ENCODE measurements around the gene PCP4L1.
"Not testable (repeated sequence)": the region's sequence is repeated elsewhere in the genome, so short reads cannot be mapped to it uniquely, and the experiment has no call there.

PCP4L1 gene

DNA sequence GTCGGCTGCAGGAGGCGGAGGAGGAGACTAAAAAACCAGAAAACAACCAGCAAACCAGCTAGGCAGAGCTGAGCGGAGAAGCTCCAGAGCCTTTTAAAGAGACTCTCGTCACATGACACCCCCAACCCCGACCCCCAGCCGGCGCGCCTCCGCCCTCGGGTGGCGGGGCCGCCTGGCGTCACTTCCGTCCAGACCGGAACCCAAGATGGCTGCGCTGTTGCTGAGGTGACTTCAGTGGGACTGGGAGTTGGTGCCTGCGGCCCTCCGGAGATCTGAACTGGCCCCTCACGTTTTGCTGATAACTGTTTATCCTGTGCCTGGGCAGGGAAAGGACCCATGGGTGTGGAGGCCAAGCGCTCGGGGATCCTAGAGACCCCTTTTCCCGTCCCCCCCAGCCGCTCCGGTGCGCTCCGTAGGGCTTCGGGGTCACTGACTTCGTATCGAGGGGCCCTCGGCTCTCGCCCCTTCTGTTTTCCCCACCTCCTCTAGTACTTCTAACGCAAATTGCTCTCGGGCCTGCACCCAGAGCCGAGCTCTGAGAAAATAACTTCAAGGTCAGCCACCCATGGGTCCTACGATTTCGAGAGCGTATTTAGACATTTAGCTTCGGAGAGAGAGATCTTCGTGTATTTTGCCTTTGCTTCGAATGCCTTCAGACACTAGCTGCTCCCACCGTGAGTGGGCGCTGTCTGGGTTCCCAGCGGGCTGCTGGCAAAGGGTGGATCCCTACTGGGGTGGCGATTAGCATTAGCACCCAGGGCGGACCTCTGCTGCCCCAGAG, 55.8 kb downstream of the PCP4L1 start, which contains the start of gene SDHC:
TSS of gene SDHC (plus strand) at position 181 of the 781 bp plus-strand sequence. CDS start at position 206, 25 bp downstream.
- DNase-seq (ENCODE audit: low read depth in 2 of 2): peak; percentile 79 to 81

DNA sequence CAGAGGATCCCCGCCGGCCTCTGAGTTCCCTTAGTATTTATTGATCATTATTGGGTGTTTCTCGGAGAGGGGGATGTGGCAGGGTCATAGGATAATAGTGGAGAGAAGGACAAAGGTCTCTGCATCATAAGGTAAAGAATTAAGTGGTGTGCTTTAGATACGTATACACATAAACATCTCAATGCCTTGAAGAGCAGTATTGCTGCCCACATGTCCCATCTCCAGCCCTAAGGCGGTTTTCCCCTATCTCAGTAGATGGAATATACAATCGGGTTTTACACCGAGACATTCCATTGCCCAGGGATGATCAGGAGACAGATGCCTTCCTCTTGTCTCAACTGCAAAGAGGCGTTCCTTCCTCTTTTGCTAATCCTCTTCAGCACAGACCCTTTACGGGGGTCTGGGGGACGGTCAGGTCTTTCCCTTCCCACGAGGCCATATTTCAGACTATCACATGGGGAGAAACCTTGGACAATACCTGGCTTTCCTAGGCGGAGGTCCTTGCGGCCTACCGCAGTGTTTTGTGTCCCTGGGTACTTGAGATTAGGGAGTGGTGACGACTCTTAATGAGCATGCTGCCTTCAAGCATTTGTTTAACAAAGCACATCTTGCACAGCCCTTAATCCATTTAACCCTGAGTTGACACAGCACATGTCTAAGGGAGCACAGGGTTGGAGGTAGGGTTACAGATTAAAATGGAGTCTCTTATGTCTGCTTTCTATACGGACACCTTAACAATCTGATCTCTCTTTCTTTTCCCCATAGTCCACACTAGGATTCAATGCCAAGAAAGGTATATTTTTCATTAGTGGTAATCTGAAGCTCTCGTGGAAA, 57.5 kb downstream of the PCP4L1 start:
- not testable (repeated sequence) for DNase-seq (ENCODE audit: low read depth in 2 of 2)

DNA sequence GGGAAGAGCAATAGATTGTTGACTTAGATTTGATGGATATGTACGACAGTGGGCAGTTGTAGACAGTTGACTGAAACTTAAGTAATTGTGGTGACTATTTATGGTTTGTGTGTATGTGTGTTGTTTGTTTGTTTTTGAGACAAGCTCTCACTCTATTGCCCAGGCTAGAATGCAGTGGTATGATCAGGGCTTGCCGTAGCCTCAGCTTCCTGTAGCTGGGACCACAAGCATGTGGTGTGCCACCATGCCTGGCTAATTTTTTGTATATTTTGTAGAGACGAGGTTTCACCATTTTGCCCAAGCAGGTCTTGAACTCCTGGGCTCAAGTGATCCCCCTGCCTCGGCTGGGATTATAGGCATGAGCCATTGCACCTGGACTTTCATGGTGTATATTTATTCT, 65.5 kb downstream of the PCP4L1 start:
- no peak for DNase-seq (ENCODE audit: low read depth in 2 of 2)

DNA sequence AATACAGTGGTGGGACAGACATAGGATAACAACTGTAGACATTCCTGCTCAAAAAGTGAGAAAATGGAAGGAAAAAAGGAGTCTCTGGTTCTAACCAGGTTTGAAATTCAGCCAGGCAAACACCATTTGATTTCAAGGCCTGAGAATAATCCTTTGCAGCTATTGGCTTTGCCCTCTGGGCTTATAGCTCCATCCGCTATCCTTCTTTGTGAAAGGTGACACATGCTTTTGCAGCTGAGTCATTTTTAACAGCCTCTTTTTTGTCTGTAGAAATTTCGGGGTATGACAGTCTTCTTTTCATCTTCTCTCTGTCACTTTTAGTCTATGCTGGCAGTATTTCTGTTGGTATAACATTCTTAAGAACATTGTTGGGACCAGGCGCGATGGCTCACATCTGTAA, 71.8 kb downstream of the PCP4L1 start:
- no peak for DNase-seq (ENCODE audit: low read depth in 2 of 2)

DNA sequence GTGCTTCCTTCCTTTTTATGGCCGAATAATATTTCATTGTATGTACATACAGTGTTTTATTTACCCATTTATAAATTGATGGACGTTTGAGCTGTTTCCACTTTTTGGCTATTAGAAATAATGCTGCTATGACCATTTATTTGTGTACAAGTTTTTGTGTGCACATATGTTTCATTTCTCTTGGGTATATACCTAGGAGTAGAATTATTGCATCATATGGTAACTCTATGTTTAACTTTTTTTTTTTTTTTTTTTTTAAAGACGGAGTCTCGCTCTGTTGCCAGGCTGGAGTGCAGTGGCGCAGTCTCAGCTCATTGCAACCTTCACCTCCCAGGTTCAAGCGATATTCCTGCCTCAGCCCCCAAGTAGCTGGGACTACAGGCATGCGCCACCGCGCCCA, 74.6 kb downstream of the PCP4L1 start:
- no peak for DNase-seq (ENCODE audit: low read depth in 2 of 2)

All from stimulated activated CD4-positive, alpha-beta T cell treated with anti-CD3 and anti-CD28 coated beads, Interleukin-4, amount 100 ng/mL, for 48 hours (primary cell).